ENCODE results near the gene CNTN2. TPM values are rescaled to one million over a fixed set of nuclear protein-coding genes. Genes with fewer than 3 reads are reported as not detected.

The CNTN2 gene
- total RNA-seq, 1 donor from 2014 or later, result not detected

DNA sequence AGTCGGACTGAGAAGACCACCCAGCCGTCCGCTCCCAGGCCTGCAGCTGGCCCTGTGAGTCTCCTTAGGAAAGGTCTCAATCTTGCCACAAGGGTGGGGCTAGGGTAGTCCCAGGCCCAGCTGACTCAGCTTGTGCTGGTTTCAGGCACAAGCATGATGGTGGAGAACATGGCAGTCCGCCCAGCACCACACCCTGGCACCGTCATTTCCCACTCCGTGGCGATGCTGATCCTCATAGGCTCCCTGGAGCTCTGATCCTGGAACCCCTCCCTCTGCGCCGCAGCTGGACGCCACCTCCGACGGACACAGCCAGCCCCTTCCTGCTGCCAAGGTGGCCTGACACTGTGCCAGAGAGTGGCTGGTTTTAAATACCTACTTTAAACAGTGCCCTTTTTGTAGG, 30.5 kb downstream of the CNTN2 start:
- POLR2A ChIA-PET, result no interaction called here
- Mint-ChIP-seq H3K4me3 (no peak overlapping the region), H3K27ac (no peak overlapping the region), H3K9me3 (no peaks in the 10 kb centered on the region), H3K4me1 (no peaks in the 10 kb centered on the region), H3K36me3 (ENCODE audit: low read depth) (no peaks in the 10 kb centered on the region), H3K27me3 (no peaks in the 10 kb centered on the region)
- CTCF ChIA-PET, result no interaction called here
- no peak for DNase-seq
- ATAC-seq (ENCODE audit: low read depth), result no peak
- intact Hi-C loops (cut with micrococcal nuclease), result no loop called here
- TF ChIP-seq, protein P1, sequence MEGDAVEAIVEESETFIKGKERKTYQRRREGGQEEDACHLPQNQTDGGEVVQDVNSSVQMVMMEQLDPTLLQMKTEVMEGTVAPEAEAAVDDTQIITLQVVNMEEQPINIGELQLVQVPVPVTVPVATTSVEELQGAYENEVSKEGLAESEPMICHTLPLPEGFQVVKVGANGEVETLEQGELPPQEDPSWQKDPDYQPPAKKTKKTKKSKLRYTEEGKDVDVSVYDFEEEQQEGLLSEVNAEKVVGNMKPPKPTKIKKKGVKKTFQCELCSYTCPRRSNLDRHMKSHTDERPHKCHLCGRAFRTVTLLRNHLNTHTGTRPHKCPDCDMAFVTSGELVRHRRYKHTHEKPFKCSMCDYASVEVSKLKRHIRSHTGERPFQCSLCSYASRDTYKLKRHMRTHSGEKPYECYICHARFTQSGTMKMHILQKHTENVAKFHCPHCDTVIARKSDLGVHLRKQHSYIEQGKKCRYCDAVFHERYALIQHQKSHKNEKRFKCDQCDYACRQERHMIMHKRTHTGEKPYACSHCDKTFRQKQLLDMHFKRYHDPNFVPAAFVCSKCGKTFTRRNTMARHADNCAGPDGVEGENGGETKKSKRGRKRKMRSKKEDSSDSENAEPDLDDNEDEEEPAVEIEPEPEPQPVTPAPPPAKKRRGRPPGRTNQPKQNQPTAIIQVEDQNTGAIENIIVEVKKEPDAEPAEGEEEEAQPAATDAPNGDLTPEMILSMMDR (IDR thresholded peaks at IDR 0.05), result no peak

DNA sequence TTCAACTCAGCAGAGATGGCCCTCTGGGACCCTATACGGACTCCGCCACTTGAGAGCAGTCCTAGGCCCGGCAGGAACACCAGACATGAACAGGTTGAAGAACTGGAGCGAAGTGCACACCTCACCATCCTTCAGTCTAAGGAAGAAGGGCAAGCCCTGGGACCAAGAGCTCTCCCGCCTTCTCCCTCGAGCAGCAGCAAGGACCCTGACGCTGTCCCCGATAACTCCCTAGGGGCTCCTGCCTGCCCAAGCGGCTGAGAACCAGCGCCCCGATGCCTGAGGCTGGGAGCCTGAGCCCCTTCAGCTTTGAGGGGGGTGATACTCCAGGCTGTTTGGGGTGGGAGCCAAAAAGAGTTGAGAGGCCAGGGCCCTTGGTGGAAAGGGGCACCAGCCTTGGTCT, 31.1 kb downstream of the CNTN2 start:
- H3K36me3 Mint-ChIP-seq (ENCODE audit: low read depth), result no peaks in the 10 kb centered on the region
- H3K4me1 Mint-ChIP-seq, result no peaks in the 10 kb centered on the region
- ChIA-PET CTCF (no interaction called here), POLR2A (no interaction called here)
- no peaks in the 10 kb centered on the region for H3K9me3 Mint-ChIP-seq
- ATAC-seq (ENCODE audit: low read depth) (no peak), DNase-seq (no peak)
- no peak overlapping the region for H3K4me3 Mint-ChIP-seq
- no peaks in the 10 kb centered on the region for H3K27me3 Mint-ChIP-seq
- TF ChIP-seq, protein P1 (IDR thresholded peaks at IDR 0.05), result no peak
- H3K27ac Mint-ChIP-seq, result no peak overlapping the region
- intact Hi-C loops (cut with micrococcal nuclease), result no loop called here

DNA sequence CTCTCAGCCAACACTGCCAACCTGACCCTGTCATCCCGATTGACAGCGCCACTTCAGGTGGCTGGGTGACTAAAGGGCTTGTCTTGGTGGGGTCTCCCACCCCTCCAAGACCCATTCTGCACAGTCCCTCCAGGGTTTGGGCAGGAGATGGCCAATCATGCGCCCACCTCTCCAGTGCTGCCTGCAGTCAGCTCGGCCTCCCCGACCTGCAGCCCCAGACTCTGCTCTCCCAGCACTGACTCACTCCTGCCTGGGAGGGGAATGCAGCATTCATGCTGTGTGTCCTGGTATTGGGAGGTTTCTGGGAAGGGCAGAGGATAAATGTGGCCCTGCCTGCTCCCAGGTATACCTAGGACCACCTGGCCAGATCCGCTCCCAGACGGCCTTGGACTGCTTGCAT, 31.5 kb downstream of the CNTN2 start:
- ChIA-PET CTCF (no interaction called here), POLR2A (no interaction called here)
- Mint-ChIP-seq H3K36me3 (ENCODE audit: low read depth) (no peaks in the 10 kb centered on the region), H3K9me3 (no peaks in the 10 kb centered on the region), H3K27ac (no peak overlapping the region), H3K27me3 (no peaks in the 10 kb centered on the region), H3K4me3 (no peak overlapping the region), H3K4me1 (no peaks in the 10 kb centered on the region)
- intact Hi-C loops (cut with micrococcal nuclease), result no loop called here
- ATAC-seq (ENCODE audit: low read depth), result no peak
- TF ChIP-seq, protein P1 (IDR thresholded peaks at IDR 0.05), result no peak
- no peak for DNase-seq

DNA sequence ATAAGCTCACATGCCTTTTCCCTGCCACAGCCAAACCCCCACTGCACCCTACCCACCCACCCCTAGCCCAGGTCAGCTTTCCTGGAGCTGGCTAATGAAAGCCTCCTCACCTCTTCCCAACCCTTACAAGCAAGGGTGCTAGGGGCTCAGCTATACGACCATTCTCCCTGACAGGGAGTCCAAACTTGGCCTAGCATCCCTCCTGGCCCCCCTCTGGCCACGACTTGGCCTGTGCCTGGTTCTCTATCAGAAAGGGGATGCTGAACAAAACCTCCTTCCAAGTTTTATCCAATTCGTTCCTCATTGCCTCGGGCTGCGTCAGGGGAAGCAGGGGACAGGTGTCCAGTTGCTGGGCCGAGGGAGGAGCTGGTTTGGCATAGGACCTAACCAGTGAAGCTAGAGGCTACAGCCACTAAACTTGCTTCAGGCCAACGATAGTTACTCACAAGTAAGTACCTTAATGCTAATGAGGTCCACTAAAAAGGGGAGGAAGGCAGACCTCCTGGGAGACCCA, 32.7 kb downstream of the CNTN2 start:
- TF ChIP-seq, protein P1 (IDR thresholded peaks at IDR 0.05), result no peak
- ATAC-seq (ENCODE audit: low read depth) (no peak), DNase-seq (no peak)
- no peaks in the 10 kb centered on the region for H3K9me3 Mint-ChIP-seq
- H3K36me3 Mint-ChIP-seq (ENCODE audit: low read depth), result no peaks in the 10 kb centered on the region
- no peak overlapping the region for H3K27ac Mint-ChIP-seq
- H3K27me3 Mint-ChIP-seq, result no peaks in the 10 kb centered on the region
- CTCF ChIA-PET, result interaction anchor here (1.2 kb wide), 1 partner anchor 14 kb away, joined by 4 read pairs; no protein-coding TSS in a partner anchor
- no peaks in the 10 kb centered on the region for H3K4me1 Mint-ChIP-seq
- POLR2A ChIA-PET, result no interaction called here
- H3K4me3 Mint-ChIP-seq, result no peak overlapping the region
- intact Hi-C loops (cut with micrococcal nuclease), result no loop called here

DNA sequence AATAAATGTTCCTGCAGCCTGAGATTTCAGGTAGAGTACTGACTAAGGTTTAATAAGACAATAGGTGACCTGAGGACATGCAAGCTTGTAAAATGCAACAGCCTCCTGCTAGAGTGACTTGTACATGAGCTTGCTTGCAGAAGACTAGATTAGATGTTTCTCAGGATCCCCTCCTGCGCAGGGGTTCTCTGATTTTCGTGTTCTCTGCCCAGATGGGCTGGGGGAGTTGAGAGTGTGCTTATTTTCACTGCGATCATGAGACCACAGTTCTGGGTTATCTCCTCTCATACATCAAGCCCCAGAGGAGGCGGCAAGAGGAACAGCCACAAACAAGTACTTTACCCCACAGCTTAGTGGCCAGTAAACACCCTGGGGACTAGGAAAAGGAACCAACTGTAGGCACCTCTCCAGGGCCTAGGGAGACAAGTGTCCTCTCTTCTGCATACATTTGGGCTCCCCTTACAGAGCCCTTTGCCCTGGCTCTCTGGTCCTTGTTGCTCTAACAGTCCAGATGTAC, 33.3 kb downstream of the CNTN2 start:
- Mint-ChIP-seq H3K27me3 (no peaks in the 10 kb centered on the region), H3K9me3 (no peaks in the 10 kb centered on the region), H3K27ac (no peak overlapping the region), H3K4me3 (no peak overlapping the region), H3K4me1 (no peaks in the 10 kb centered on the region), H3K36me3 (ENCODE audit: low read depth) (no peaks in the 10 kb centered on the region)
- no peak for DNase-seq
- intact Hi-C loops (cut with micrococcal nuclease), result no loop called here
- CTCF ChIA-PET, result interaction anchor here (1.2 kb wide), 1 partner anchor 15 kb away, joined by 4 read pairs; no protein-coding TSS in a partner anchor
- TF ChIP-seq, protein P1 (IDR thresholded peaks at IDR 0.05), result no peak
- POLR2A ChIA-PET, result no interaction called here
- no peak for ATAC-seq (ENCODE audit: low read depth)
